Measurements from ENCODE around the gene PPP4R1. TPM values are rescaled to one million over a fixed set of nuclear protein-coding genes. Genes with fewer than 3 reads are reported as not detected.
"Not testable (repeated sequence)": the region's sequence is repeated elsewhere in the genome, so short reads cannot be mapped to it uniquely, and the experiment has no call there.

The PPP4R1 gene, protein sequence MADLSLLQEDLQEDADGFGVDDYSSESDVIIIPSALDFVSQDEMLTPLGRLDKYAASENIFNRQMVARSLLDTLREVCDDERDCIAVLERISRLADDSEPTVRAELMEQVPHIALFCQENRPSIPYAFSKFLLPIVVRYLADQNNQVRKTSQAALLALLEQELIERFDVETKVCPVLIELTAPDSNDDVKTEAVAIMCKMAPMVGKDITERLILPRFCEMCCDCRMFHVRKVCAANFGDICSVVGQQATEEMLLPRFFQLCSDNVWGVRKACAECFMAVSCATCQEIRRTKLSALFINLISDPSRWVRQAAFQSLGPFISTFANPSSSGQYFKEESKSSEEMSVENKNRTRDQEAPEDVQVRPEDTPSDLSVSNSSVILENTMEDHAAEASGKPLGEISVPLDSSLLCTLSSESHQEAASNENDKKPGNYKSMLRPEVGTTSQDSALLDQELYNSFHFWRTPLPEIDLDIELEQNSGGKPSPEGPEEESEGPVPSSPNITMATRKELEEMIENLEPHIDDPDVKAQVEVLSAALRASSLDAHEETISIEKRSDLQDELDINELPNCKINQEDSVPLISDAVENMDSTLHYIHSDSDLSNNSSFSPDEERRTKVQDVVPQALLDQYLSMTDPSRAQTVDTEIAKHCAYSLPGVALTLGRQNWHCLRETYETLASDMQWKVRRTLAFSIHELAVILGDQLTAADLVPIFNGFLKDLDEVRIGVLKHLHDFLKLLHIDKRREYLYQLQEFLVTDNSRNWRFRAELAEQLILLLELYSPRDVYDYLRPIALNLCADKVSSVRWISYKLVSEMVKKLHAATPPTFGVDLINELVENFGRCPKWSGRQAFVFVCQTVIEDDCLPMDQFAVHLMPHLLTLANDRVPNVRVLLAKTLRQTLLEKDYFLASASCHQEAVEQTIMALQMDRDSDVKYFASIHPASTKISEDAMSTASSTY
- 57.2 TPM for polyA plus RNA-seq (ENCODE audit: insufficient read length)

DNA sequence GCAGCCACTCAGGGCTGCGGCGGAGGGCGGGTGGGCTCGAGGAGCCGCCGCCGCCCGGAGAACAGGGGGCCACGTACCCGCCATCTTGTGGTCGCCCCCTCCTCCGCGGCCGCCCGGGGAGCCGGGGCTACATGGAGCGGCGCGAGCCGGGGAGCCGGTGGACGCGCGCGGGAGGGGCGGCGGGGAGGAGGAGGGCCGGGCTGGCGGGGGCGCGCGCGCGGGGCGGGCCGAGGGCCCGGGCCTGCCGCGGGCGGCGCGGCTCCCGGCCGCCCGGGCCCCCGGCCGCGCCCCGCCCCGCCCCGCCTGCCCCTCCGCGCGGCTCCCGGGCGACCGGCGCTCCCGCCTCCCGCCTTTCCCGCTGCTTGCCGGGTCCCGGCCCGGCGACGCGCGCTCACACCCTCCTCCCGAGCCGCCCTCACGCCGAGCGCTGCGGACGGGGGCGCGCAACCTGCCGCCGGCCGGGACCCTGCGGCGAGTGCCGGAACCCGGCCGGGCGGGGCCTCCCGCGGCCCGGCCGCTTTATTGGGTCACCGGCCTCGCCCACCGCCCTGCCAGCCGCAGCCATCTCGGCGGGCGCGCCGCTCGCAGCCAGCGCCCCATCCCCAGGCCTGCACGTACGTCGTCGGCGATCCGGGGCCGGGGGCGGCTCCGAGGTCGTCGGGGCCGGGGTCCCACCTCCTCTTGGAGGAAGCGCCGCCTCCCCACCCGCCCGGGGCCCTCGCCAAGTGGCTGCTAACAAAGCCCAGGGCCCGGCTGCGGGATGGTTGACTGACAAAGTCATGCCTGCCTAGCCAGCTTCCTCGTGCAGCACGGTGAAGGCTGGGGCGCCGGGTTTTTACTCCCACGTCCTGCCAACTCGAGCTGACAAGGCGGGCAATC is at the start of gene PPP4R1:
Gene PPP4R1 (minus strand): TSS at position 159 of the 879 bp plus-strand sequence. CDS start 75 bp downstream, at position 84.
- DNase-seq = peak; percentile 84

- DNase-seq = no peak
Observed at GRCh38 chr18:9663377-9663776, 49.0 kb upstream of the PPP4R1 start.

DNA sequence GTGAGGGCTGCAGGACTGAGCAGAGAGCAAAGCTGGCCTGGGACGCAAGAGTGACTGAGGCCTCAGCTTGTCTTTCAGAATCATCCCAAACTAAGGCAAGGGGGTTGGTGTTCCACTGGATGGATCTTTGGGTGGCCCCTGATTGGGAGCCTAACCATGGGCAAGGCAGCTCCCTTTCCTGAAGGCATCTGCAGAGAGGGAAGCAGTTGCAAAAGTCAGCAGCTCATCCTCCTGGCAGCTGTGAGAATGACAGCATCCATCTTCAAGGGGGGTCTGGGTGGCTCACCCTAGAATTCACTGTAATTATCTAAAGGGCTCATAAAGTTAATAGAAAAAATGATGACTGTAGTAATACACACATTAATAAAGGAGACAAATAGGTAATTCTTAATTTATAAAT is 47.2 kb upstream of the PPP4R1 start:
- no peak for DNase-seq

DNA sequence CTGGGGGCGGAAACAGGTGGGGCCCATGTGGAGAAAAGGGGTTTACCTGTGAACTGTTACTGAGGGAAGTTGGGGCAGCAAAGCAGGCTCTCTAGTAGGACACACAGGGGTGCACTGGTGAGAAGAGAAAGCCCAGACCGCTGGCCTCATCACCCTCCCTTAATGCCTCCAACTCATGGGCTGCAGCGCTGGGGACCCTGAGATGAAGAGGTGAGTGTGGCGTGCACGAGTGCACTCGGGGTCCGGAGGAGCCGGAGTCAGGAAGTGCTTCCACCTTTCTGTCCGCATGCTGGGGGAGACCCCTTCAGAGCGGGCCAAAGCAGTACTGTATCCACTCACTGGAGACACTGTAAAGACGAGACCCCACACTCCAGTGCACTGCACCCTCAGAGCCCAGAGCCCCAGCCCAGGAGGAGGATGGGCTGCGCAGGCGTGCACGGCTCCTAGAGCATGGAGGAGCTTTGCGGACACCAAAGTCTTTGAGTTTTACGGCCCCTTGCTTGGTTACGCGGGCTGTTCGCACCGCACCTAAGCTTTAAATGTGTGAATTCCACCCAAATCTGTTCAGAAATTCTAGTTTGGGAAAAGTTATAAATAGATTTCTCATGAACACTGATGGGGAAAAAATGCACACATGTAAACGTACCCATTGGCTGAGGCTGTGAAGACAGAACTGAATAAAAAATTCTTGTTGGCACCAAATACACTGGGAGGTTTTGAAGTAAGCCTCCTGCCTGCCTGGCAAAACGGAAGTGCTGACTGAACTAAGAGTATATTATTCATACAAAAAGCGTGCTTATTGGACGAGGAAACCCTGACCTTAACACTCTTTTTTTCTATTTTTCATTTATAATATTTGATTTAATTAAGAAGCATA is 45.4 kb upstream of the PPP4R1 start:
- DNase-seq = no peak

DNA sequence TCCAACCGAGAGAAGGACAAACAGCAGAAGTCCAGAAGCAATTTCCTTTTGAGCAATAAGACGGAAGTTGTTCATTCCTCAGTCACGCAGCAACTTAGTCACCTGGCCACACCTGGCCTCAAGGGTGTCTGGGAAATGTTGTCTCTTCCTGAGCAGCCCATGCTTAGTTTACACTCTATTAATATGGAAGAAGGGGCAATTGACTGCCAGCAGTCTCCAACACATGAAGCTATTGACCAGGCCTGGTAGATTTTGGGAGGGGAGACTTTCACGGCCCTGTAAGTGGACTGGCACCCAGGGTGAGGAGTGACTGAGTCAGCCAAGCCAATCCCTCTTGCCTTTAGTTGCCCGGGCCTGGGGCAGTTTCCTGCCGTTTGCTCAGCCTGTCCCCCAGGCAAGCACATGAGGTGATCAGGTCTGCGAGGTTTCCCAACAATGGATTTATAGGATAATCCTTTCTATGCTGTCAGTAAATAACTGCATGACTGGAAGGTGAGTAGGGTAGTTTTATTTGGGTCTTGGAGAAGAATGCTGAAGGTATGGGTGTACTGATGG is 43.8 kb upstream of the PPP4R1 start:
- DNase-seq = no peak

DNA sequence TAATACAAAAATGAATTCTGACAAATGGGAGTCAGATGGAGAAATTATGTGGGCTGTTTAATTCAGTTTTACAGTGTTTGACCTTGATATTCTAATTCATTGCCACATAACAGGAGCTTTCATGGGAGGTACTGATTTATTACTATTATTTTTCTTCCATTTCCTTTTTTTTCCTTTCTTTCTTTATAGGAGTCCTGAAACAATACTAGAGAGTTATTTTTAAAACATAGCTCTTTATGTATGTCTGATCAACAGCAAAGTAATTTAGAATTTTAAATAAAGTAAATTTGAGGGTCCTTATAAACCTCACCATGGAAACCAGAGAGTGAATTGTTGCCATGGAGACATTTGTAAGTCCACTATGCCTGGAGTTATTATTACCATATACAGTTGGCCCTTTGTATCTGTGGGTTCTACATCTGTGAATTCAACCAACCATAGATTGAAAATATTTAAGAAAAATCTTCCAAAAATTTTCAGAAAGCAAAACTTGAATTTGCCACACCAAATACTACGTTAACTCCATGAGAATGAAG is 40.9 kb upstream of the PPP4R1 start:
- DNase-seq = no peak

- DNase-seq = no peak
Observed at GRCh38 chr18:9653390-9653789, 39.0 kb upstream of the PPP4R1 start.

DNA sequence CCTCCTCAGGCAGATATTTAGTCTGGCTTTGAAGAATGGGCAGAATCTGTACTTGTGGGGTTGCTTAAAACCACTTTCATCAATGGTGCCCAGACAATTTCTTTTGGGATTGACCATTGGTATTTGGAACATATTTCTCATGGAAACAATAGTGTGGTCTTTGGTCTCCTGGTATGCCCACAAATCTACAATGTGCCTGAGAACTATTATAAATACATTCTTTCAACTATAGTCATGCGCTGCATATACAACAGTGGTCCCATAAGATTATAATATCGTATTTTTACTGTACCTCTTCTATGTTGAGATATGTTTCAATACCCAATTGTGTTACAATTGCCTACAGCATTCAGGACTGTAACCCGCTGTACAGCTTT is 34.8 kb upstream of the PPP4R1 start:
- no peak for DNase-seq

GRCh38 chr18:9648431-9649163 is 34.2 kb upstream of the PPP4R1 start:
- no peak for DNase-seq

- no peak for DNase-seq
Observed at GRCh38 chr18:9647496-9648323, 33.4 kb upstream of the PPP4R1 start.

DNA sequence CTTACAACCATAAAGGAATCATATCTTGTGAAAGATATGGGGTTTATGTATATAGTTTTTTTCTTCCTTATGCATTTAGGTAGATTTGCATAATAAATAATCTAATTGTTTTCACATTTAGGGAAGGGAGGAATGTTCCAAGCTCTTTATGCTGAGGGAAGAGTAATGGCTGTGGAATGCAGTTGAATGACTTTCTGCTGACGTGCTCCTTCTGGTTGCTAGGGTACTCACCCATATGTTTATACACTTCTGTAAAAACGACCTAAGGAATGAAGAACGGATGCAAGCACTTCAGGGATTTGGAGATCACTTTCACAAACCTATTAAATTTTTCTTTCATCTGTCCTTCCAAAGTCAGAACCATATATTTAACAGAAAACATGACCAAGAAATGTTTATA is 29.2 kb upstream of the PPP4R1 start:
- peak; percentile 78 for DNase-seq

DNA sequence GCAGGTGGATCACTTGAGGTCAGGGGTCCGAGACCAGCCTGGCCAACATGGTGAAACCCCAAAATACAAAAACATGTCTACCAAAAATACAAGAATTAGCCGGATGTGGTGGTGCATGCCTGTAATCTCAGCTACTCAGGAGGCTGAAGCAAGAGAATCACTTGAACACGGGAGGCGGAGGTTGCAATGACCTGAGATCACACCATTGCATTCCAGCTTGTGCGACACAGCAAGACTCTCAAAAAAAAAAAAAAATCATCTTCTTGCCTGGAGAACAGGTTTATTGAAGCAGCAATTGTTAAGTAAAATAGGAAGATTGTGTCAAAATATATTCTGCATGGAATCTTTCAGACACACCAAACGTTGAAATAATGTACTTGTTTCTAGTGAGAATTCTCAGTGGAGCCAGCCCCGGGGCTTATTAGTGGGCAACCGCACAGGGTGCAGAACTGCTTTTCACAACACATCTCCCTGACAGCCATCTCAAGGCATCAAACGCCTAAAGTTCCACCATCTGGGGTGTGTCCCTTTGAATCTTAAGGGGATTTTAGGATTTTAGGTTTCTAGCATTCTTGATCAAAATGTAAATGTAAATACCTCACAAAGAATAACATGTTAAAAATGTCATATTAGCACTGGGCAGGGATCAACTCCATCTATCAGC is 28.6 kb upstream of the PPP4R1 start:
- DNase-seq = no peak

GRCh38 chr18:9641081-9641480 is 26.7 kb upstream of the PPP4R1 start:
- not testable (repeated sequence) for DNase-seq

- no peak for DNase-seq
Observed at GRCh38 chr18:9638886-9639285, 24.5 kb upstream of the PPP4R1 start.

- DNase-seq = no peak
Observed at GRCh38 chr18:9637036-9637767, 22.8 kb upstream of the PPP4R1 start.

DNA sequence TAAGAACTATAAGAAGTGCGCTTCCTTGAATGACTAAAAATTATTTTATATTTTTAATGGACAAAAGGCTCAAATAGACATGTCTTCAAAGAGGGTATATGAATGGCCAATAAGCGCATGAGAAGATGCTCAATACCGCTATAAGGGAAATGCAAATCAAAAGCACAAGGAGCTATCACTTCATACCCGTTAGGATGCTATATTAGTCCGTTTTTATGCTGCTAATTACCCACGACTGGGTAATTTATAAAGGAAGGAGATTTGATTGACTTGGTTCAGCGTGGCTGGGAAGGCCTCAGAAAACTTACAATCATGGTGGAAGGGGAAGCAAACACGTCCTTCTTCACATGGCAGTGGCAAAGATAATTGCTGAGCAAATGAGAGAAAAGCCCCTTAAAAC is 20.5 kb upstream of the PPP4R1 start:
- DNase-seq = no peak

DNA sequence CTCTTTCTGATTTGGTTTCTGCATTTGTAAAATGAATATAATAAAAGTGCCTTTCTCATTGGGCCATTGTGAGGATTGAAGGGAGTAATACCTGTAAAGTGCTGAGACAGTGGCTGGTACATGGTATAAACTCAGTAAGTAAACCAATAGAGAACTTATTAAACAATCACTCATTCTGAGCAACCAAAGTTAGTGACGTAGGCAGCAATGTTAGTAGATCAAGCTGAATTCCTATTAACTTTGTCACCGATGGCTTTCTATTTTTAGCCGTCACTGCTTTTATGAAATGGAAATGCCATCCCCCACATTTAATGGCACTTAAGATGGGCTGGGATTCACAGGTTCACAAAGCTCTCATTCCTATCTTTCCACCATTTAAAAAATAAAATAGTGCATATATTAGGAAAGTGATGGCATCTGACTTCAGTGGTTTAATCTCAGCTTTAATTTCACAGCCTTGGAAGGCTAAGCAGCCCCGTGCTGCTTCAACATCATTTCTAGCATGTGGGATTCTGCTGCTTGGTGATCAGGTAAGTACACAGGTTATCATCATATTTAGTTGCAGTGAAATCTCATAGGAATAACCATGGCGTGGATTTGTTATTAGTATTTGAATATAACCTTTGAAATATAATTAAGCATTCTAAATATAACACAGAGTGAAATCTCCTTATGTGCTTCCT is 17.6 kb upstream of the PPP4R1 start:
- DNase-seq = no peak
